Measurements from ENCODE around the gene SLC22A13.

GRCh38 chr3:38251197-38251596 is 14.4 kb upstream of the SLC22A13 start:
- no peak for TF ChIP-seq CTCF (conservative IDR thresholded peaks at IDR 0.05 in 1 of 2, IDR thresholded peaks at IDR 0.05 in 1 of 2; ENCODE audit: low read depth in 1 of 2, low read length in 2 of 2)
- no peak for TF ChIP-seq EZH2 (IDR thresholded peaks at IDR 0.05; ENCODE audit: low read length, missing control alignments)
